Measurements from ENCODE around the gene RNF133.

The RNF133 gene, protein sequence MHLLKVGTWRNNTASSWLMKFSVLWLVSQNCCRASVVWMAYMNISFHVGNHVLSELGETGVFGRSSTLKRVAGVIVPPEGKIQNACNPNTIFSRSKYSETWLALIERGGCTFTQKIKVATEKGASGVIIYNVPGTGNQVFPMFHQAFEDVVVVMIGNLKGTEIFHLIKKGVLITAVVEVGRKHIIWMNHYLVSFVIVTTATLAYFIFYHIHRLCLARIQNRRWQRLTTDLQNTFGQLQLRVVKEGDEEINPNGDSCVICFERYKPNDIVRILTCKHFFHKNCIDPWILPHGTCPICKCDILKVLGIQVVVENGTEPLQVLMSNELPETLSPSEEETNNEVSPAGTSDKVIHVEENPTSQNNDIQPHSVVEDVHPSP

DNA sequence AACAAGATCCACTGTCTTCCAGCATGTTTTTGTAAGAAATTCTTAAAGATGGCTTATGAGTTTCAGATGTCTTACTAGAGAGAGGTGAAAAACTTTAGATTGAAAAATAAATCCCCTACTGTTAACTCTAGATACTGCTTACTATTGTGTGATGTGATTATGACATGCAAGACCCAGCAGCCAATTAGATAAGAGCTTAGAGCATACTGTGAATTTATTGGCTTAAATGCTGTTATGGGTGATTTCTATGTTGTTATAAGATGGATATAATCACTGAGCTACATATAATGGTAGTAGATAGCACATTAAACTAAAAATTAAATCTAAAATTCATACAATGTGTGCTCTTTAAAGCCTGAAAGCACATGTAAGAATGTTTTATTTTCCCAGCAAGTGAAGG lies at the start of gene RNF133:
Gene RNF133, minus strand, starts transcription at position 101 of the 400 bp plus-strand sequence. CDS start 199 bp downstream, outside the sequence.
- no peak for DNase-seq

DNA sequence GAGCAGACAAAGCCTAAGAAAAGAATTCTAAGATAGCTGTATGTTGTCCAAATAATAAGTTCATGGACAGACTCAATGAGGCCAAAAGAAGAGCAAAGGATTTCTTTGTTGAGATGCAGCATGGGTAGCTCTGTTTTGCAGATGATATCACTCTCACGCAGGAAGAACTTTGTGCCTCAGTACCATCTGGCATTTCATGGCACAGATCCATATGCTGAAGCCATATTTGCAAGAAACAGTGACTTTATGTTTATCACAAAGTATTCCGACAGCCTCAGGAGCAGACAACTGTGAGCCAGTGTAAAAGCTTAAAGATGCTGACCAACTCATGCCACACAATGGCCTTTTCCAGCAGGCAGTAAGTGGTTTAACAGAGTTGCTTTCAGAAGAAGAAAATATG lies 49.3 kb upstream of the RNF133 start:
- no peak for DNase-seq

DNA sequence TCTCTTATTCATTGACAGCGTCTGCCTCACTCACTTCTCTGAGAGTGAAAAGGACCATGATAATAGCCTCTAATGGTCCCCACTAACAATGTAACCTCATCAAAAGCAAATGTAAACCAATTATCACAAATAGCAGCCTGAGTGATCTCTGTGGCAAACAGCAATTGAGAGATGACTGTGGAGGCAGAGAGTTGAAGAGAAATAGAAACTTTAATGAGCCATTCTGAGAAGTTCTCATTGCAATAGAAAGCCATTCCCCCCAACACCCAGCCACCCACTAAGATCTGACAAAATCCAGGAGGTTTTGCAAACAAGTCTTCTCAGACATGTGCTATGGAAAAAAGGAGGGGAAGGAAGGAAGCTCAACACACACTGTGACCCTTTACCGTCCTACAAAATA lies 48.0 kb upstream of the RNF133 start:
- DNase-seq: no peak

DNA sequence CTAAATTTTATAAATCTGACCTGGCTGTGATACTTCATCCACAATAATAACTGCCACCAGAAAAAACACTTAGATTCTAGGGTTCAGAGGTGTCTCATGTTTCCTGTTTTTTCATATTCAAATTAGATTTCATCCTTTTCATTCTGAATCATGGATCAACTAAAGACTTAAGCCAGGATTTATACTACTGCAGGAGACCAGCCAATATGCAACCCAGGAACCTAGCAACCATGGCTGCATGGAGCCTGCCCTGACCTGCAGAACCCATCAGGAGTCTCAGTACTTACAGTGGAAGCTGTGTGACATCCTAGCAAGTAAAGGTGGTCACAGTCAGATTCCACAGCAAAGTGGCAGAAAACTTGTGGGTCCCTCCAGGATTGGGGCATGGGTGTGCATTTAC lies 44.3 kb upstream of the RNF133 start:
- no peak for DNase-seq

DNA sequence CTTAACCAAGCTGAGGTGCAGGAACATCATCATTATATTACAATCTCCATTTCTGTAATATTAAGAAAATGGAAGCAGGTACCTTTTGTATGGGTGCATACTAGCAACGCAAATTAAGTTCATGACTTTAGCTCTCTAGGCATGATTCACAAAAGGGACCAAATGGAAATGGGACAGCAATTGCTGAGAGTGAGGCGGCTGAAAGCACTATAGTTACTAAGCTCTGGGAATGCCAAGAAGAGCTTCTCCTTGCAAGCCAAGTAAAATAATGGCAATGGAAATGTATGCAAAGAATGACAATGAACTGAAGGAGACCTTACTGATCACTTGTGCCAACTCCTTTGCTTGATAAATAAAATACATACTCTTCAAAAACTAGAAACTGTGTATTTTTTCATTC lies 40.0 kb upstream of the RNF133 start:
- no peak for DNase-seq

DNA sequence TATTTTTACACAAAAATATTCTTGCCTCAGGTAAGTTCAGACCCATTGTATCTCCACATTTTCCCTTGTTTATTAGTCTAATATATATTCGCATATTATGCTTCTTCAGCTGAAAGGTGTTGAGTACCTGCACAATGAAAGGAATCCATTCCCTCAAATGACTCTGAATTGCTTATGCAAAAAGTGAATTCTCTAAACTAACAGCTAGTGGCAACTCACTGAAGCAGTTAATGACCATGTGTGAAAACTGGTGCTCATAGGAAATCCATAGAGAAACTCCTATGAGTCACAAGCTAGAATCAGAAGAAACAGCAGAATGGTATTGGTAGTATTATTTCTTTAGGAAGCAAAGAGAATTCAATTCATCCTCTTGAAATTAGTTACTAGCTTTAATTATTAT lies 37.3 kb upstream of the RNF133 start:
- DNase-seq: no peak

DNA sequence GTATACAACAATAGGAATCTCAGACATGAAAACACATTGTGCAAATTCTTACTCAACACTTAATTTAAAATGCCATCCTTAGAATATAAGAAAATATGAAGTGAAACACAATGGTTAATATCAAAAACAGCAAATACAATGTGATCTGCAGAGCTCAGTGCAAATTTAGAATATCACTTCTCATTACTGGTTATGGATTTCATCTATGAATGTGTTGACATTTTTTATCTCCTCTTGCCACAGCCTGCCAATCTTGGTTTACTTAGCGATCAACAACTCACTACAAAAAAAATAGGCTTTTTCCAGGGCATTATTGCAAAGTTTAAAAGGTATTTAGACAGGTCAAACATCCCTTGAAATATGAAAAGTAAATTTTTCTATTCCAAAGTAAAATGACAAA lies 28.8 kb upstream of the RNF133 start:
- no peak for DNase-seq

DNA sequence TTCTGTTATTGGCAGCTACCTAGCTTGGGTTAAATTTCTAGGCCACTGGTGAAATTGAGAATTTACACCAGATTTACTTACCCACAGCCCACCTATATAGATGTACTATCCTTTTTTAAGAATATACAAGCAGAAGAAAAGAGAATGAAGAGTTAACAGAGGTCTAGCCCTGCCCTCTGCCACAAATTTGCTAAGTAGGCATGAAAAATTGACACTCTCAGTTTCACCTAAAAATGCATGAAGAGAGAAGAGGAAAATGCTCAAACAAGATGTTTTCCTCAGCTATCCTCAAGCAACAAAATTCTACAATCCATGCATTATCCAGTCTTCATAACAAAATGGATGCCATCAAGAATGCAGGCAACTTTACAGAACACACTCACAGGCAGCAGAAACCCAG lies 28.4 kb upstream of the RNF133 start:
- DNase-seq: no peak

DNA sequence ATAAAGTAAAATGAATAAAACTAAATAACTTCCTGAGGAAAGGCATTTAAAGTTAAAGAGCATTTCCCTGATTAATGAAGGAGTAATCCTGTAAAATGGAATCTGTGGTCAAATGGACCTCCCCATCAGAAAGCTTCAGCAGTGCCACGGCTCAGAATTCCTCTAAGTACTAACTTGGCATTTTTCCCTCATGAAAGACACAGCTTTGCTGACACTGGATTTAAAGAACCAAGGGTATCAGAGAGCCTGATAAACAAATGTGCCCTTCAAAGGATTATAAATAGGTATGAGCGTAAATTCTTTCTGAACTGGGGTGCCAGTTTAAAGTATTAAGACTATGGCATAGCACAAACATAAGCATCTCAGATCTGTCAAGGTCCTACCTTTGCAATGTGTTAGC lies 28.0 kb upstream of the RNF133 start:
- no peak for DNase-seq

DNA sequence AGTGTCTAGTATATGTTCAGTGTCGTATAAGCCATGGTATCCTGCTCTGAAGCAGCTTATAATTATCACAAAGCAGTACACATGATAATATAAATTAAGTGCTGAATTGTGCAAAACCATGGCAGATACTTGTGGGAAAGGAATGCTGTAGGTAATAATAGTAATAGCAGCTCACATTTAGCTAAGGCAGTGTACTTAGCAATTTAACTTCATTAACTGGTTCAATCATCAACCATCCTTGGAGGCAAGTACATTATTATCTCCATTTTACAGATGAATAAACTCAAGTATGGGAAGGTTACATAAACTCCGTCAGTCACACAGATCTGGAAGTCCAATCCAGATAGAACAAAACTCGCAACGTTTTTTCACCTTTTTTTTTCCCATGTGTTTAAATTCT lies 25.4 kb upstream of the RNF133 start:
- no peak for DNase-seq

DNA sequence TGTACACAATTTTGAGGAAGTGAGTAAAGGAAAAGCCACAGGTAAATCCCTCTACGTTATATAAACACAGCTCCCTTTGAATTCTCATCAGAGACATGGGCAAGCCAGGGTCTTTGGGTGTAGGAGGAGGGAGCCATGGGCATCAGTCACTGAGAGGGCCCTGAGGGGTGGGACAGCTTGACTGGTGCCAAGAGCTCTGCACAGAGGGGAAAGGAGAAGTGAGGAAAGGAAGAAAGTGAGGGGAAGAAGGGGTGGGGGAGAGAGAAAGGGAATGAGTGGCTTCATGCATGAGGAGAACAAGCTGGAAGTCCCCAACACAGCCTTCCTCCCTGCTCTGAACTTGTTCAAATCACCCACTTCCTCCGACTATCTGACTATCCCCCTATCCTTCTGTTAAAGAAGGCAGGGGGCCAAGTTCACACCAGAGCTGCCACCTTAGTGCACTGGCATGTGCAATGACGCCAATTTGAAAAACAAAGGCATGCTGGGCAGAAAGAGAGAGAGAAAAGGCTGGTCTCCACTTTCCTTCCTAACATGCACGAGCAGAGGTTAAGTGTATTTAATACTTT lies 20.2 kb upstream of the RNF133 start:
- no peak for DNase-seq

DNA sequence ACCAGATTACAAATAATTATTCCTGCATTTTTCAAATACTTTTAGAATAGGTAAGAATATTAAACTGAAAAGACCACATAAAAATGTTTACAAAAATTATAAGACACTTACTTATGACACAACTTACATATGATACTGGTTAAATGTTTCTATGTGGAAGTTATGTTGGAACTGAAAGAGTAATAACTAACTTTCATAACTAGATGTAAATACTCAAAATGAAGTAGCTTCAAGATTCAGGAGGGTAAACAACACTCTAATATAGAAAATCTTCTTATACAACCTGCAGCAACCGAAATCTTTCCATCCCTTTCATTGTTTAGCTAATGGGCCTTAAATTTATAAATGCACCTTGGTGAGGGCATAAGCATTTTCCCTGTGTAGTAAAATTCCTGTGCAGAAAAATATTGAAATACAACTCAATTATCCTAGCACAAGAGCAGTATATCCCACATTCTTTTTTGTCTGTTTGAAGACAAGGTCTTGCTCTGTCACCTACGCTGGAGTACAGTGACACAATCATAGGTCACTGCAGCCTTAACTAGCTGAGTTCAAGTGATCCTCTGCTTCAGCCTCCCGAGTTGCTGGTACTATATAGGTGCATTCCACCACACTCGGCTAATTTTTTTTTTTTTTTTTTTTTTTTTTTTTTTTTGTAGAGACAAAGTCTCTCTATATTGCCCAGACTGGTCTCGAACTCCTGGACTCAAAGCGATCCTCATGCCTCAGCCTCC lies 18.6 kb upstream of the RNF133 start:
- DNase-seq: no peak

DNA sequence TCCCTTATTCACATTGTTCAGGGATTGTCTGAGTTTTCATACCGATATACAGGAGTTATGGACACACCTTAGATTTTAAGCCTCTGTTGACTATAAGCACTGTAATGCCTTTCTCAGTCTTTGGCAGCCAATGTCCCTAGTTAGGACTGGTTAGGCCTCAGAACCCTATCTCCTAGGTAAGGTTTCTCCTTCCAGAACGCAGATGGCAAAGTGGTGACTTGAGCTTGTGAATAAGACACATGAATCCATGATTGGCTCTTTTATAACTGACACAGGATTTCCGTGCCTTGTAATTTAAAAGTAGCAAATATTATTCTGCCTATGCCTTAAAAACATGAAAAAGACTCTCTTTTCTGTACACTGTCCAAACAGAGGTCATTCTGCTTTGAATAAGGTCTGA lies 16.3 kb upstream of the RNF133 start:
- DNase-seq: no peak

DNA sequence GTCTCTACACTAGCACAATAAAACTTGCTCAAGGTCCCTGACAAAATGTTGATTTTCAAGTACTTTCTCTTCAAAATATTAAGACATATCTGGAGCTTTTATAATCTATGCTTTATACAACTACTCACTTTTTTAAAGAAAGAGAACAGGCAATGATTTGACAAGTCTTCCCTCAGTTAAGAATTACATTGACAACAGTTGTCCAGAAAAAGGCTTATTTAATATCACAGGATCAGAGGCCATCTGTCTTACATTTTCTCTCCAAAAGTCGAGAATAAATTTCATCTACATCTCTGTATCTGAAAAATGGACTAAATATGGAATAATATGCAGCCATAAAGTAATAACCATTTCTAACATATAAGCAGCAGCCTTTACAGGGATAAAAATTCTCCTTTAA lies 12.0 kb upstream of the RNF133 start:
- no peak for DNase-seq

DNA sequence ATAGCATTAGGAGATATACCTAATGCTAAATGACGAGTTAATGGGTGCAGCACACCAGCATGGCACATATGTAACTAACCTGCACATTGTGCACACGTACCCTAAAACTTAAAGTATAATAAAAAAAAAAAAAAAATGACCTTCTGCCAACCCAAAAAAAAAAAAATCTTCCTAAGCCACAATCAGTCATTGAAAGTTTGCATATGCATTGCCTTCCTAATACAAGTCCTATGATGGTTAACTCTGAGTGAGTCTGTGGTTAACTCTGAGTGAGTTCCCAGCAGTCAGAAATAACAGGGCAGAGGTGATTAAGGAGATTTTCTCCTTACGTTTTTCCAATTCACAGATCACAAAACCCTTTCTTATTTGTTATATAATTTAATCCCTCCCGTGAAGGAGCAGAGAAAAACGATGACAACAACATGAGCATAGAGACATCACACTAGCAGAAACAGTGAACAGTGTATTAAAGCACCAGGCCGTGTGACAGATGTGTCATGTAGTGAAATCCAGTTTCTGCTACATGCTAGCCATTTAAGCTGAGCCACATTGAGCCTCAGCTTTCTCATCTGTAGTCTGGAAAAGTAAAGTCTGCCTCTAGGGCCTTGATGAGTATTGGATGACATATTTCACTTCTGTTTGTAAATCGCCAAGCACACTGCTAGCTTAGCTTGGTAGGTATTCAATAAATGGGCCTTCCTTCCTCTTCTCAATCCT lies 11.2 kb upstream of the RNF133 start:
- no peak for DNase-seq

DNA sequence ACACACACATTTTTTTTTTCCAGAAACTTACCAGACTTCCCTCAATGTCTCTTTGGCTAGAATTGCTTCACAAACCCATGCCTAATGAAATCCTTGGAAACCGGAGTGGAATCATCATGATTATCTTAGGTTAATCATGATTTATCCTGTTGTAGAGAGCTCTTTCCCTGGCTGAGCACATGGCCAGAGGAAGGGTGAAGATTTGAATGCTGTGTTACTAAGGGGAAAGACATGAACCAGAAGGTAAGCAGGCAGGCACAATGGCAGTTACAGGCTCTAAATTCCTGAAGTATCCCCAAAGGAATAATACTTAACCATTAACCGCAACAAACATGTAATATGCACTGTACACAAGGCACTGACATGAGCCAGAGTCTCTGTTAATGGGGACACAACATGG lies 7.9 kb upstream of the RNF133 start:
- no peak for DNase-seq

DNA sequence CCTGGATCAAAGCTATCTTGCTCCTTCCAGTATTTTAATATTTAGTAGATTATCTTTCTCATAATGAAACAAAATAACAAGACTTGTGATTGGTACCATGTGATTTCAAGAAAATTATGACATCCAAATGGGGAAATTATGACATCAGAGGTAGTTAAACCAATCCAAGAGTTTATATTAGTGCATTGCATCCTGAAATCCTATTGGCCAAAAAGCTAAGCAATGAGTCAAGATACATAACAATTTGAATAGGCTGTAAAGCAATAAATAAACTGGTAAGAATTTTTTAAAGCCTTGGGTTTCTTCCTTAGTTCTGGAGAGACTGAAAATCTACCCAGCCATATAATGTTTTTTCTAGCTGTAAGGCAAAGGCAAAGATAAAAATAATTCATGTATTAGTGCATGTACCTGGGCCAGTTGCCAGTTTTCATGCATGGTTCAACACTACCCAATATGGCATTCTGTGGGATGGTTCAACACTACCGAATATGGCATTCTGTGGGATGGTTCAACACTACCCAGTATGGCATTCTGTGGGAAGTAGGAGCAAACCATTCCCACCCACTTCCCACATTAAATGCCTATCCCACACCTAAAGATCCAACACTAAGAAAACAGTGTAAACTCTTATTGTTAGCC lies 4.1 kb upstream of the RNF133 start, which contains the start of gene RNF148:
Gene RNF148, minus strand, starts transcription at position 51 of the 639 bp plus-strand sequence. CDS start 172 bp downstream, outside the sequence.
- DNase-seq: no peak

DNA sequence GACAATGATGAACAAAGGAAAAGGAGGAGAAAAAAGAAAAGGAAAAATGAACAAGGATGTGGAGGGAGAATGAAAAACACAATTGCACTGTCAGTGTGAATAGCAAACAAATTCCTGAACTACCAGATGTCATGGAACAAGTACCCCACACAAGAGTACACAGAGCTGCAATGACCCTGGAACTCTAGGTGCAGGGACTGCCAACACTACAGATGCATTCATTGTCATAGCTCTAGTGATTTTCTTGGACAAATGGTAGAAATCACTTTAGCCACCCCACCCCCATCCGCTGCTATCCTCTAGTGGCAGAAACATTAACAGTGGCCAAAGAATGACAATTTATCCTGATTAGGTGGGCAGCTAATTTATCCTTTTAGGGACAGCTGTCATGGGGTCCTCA lies 3.1 kb downstream of the RNF133 start:
- no peak for DNase-seq

DNA sequence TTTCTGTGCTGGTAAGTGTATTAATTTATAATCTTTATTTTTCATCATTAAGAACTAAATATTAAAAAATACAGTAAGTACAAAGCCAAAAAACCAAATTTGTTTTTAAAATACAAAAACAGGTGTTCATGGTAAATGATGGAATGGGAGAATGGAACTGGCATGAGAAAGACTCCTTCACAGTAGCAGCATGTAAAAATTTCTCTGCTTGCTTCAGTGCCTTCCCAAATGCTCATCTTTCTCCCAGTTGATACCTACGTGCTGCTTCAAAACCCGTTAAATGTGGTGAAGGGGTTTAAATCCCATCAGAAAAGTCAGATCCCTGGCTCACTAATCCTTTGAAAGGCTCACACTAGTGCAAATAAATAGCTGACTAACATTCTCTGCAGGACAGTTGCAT lies 4.2 kb downstream of the RNF133 start:
- no peak for DNase-seq

DNA sequence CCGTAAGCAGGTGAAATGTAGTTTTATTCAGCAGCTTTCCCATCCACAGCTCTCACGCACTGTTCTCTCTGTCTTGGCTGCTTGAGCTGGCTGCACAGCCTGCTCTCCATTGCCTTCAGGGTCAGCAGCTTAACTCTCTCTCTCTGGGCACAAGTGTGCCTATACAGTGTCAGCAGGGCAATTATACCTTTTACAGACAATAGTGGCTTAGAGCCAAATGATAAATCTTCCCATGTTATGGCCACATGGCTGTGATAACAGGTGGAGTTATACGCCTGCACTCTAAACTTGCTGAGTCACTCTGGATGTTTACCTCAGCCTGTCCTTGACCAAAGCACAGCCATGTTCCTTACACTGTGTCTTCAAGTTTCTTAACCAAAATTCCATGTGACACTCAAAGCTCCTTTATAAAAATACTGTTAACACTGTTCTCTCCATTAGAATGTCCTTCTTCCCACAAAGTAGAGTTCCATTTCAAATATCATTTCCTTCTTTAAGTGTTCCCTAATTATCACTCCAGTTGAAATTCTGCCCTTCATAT lies 6.1 kb downstream of the RNF133 start:
- DNase-seq: no peak

DNA sequence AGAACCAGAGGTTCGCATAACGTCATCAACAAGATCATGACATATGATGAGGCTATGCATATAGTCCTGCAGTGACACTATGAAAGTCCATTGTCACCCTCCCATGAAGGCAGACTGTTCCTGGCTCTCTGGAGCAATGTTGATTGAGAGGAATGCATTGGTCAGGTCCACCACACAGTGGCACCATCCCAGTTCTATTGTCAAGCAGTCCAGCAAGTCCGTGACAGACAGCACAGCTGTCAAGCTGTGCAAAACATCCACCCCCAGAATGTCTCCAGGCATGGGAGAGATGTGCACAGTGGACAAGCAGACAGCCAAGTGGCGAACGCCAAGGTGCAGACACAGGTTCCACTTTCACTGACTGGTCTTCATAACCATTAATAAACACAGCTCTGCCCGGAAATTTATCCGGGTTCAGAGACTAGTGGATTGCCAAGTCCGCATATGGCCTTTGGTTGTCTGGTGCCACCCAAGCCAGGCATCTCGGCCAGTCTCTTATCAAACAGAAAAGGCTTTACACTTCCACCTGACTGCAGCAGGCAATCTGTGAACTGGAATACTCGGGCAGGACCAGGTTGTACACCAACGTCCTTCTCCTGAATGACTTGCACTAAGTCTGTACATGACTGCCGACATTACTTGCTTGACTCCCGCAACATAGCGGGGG lies 7.2 kb downstream of the RNF133 start:
- no peak for DNase-seq

Measured in retina (tissue), 1 donor.